ENCODE data around the gene KCND2.
"Not testable (repeated sequence)": the region's sequence is repeated elsewhere in the genome, so short reads cannot be mapped to it uniquely, and the experiment has no call there.

The KCND2 gene

DNA sequence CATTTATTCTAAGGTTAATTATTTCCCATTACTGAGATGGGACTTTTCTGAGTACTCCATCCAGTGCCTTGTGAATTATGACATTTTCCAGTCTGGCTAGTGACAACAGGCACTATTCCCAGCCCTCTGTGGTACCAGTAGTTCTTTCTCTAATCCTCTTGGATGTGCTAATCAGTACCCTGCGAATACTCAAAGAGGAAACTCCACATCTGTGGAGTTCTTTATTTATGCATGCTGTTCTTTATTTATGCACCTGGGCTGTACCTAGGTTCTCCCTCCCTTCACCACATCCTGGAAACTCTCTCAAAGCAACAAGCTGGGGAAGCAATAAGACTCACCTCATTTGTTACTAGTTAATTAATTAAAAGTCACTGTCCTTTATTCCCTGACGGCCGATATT is 501.5 kb downstream of the KCND2 start:
- no peak for DNase-seq

DNA sequence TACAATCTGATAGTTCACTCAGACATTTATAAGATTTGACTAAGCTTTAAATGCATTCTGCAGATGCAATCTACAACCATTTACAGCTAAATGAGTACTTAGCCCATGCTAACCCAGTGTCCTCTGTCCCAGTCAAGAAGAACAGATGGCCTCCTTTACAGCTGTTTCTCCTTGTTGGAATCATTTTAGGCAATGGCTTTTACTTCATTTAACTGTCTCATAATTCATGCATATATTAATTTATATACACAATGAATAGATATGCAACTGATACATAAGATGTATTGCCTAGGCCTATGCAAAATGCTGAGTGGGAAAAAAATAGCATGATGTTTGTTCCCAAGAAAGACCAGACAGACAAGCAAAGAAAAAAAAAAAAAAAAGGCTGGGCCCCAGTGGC is 502.8 kb downstream of the KCND2 start:
- no peak for DNase-seq

DNA sequence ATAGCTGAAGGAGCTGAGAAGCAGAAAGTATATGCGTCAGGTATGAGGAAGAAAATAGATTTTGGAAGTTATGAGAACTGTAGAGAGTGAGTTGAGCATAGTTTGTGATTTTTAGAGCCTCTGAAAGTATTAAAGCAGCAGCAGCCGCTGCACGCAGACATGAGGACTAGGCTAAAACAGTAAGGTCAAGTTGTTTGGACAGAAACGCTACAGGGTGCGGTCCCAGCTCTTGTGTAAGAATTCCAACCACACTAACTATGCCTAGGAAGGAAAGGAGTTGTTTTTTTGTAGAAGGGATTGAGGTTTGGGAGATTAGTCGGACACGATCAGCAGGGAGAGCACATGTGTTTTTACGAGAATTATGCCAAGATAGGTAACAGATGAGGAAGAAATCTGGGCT is 506.1 kb downstream of the KCND2 start:
- not testable (repeated sequence) for DNase-seq

DNA sequence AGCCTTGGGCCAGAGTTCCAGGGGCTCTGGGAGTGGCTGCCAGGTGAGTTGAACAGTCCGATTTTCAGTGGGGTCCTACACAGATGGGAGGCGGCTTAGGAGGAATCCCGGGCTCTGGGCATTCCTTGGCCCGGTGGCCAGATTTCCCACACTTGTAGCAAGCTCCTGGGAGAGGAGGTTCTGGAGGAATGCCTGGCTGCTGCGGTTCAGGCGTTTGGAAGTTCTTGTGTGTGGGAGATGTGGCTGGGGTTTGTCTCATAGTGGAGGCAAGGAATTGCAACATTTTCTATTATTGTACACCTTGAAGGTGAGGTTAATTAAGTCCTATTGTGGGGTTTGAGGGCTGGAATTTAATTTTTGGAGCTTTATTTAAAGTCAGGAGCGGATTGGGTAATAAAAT is 507.5 kb downstream of the KCND2 start:
- not testable (repeated sequence) for DNase-seq

DNA sequence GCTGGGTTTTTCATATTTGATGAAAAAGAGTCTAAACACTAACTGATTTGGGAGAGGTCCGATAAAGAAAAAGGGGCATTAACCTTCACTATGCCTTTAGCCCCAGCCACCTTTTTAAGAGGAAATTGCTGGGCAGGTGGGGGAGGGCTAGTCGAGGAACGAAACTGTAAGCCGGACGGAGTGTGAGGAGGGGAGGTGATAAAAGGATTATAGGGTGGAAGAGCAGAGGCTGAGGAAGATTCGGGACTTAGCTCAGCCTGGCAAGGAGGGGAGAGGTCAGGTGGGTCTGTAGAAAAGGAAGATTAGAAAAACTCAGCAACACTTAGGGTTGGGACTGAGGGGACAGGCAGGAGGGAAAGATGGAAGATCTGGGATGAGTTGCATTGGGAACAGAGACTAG is 508.0 kb downstream of the KCND2 start:
- DNase-seq: no peak

DNA sequence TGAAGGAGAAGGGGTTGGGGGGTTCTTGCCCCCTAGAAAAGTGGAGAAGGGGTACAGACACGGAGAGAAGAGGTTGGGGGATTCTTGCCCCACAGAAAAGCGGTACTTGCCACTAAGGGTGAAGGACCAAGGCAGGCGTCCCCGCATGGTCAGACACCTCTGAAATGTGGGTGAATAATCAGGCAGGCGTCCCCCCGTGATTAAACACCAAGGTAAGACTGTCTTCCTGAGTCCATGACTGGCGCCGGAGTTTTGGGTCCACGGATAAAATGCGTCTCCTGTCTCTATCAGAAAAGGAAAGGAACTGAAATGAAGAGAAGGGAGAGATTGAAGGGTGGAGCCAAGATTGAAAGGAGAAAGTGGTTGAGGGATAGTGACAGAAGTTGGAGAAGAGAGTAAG is 508.9 kb downstream of the KCND2 start:
- DNase-seq: not testable (repeated sequence)

DNA sequence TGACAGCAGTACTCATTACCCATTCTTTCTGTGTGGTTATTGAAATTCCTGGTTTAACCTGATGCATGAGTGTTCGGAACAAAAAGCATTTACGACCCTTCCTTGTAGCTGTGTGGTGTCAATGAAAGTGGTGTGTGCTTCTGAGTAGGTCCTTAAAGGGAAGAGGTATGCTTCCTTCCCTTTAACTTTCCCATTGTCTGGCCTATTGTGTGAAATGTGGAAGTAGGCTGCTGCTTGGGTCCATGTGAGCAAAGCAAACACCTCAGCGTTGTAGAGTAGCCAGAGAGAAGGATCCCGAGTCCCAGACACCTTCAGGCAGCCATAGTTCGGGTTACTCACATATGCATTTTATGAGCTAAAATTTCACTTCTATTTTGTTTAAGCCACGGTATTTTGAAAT is 510.3 kb downstream of the KCND2 start:
- no peak for DNase-seq

DNA sequence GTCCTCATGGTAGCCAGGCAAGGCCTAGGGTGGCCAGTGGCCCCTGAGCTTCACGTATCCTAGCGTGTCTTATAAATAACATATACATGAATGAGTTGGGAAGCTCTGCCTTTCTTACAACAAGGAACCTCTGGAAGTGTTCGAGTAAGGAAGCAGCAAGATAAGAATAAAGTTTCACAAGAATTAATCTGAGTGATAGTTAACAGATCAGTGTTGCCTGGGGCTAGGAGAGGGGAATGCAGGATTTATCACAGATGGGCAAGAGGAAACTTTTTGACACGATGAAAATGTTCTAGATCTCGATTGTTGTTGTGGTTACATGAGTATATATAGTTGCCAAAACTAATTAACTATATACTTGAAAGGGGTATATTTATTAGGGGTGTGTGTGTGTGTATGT is 510.7 kb downstream of the KCND2 start:
- no peak for DNase-seq

DNA sequence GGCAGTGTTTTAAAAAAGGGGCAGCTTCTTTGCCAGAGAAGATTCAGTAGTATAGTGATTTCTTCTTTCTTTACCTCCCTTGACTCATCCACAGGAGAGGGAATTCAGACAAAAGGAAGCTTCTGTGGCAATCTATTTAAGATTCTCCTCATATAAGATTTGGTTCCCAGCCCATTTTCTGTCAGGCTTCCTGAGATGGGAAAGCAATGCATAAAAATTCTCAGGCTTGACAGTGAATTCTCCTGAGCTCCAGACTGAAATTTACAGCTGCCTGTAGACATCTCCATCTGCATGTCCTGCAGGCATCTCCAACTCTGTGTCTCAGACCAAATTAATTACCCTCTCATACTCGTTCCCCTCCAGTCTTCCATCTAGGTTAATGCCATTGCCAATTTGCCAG is 512.1 kb downstream of the KCND2 start:
- DNase-seq: no peak

DNA sequence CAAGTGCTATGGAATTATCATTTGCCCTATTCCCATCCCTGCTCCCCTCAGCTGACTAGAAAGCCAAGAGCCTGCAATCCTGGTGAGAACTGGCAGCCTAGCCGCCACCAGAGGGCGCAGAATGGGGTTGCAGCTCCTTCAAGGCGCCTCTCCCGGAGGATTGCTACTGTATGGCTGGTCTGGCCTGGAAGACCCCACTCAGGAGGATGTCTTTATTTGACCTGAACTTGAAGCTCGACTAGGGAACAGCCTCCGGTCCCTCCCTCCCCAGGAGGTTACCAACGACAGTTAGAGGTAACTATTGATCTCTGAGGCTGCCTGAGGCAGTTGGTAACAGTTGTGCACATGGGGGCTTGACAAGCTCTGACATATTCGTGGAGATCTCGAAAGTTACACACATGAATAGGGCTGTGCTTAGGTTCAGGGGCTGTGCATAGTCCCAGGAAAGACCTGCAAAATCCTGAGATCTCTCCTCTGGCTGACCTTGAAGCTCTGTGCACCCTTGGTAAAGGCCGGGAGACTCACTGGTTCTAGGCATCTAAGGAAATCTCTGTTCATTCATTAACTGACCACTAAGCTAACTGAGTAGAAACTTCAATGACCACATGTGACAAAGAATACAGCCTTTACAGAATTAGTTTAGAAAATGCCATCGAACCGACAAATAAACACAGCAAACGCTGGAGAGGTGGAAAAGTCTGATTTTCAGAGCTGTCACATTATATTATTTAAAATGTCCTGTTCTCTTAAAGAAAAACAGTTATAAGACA is 519.3 kb downstream of the KCND2 start:
- peak; percentile 89 for DNase-seq

DNA sequence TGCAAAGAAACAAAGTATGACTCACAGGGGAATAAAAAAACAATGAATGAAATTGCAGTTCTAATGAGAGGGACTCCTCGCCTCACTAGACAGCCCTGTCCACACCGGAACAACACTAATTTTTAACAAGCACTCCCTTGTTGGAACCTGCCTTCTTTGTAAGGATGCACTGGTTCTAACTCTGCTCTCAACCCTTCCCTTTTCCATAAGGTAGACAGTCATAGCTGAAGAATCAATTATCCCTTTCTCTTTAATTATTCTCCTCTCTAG is 519.8 kb downstream of the KCND2 start:
- DNase-seq: no peak

DNA sequence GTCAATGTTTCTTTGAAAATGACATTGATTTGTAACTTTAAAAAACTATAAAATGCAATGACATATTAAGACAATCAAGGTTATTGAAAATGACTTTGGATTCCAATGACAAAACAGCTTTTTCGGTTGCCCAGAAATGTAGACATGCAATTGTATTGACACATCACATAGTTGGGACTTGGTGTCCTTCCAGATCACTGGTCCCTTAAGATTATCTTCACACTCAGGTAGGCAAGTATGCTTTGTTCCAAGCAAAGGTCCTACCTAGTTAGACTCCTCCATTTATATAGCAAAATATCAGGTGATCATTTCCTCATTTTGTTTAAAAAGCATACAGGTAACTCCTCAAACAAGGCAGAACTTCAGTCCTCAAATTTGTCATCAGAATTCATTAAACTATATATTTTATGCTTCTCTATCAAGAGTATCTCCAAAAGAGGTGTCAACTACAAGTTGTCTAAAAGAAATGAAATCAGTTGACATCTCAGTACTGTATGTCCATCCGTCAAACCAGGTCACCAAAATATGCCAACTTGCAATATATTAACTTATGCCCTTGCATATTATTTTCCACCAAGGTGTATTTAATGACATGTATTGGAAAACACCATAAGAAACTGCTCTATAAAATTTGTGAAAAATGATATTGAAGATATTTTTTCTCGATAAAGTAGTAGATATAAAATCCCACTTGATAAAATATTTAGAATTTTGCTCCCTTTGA is 520.4 kb downstream of the KCND2 start:
- DNase-seq: no peak

DNA sequence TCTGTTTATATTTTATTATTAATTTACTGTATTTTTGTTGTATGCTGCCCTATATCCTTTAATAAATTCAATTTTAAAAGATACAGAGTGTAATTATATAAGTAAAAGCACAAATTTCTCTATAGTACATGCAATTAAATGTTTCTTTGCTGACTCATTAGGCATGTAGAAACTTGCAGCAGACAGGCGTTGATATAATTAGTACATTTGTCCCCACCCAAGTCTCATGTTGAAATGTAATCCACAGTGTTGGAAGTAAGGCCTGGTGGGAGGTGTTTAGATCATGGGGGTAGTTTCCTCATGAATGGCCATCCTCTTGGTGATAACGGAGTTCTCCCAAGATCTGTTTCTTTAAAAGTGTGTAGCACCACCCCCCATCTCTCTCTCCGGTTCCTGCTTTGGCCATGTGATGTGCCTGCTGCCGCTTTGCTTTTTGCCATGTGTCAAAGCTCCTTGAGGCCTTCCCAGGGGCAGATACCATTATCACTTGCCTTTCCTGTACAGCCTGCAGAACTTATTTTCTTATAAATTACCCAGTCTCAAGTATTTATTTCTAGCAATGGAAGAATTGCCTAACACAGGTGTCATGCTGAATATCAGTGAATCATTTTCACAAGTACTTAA is 521.2 kb downstream of the KCND2 start:
- no peak for DNase-seq

DNA sequence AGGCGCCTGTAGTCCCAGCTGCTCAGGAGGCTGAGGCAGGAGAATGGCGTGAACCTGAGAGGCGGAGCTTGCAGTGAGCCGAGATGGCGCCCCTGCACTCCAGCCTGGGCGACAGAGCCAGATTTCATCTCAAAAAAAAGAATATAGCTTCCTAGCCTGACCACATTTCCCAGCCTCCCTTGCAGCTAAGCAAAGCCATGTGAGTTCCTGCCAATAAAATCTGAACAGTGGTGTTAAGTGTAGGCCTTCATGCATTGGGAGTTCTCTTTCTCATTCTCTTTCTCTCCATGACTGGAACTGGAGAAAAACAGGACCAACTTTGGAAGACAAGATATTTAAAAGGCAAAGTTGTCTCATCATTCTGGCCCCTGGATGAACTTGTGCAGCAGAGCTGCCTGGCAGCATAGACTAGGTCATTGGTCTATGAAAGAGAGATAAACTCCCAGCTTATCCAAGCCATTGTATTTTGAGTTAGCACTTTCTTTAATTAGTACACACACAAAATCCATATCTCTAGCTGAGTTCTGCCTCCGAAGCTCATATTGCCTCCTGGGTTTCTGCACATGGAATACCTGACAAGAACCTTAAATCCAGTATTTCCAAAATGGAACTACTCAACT is 524.2 kb downstream of the KCND2 start:
- DNase-seq: no peak

DNA sequence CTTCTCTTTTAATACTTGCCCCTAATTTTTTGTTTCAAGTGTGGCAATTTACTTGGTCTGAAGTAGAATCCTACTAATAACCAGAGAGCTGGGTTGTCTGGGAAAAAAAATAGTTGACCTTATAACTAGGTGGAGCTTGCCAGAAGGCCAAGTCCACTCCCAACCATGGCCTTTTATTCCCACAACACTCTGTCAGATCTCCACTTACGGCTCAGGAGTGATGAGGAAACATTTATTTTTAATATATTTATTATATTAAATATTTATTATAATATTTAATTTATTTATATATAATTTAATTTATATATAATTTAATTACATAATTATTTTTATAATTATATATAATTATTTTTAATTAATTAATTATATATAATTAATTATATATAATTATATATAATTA is 526.2 kb downstream of the KCND2 start:
- peak; percentile 46 for DNase-seq

Measured in eye (tissue), 1 donor.